ENCODE results near the gene ARHGEF18.

Gene ARHGEF18

GRCh38 chr19:7355871-7356270 lies 7.1 kb downstream of the ARHGEF18 start:
- no peak for TF ChIP-seq CTCF (IDR thresholded peaks at IDR 0.05; ENCODE audit: extremely low read depth, insufficient read depth, missing control alignments)
- DNase-seq (ENCODE audit: low spot score), result peak; percentile 5
- in situ Hi-C loops (cut with MboI; ENCODE audit: low pct_unique_long_range_greater_than_20kb, low sequenced_read_pairs, unreplicated experiment), result loop anchor here (25.0 kb wide), 1 partner anchor 456 kb away; no protein-coding TSS in a partner anchor

DNA sequence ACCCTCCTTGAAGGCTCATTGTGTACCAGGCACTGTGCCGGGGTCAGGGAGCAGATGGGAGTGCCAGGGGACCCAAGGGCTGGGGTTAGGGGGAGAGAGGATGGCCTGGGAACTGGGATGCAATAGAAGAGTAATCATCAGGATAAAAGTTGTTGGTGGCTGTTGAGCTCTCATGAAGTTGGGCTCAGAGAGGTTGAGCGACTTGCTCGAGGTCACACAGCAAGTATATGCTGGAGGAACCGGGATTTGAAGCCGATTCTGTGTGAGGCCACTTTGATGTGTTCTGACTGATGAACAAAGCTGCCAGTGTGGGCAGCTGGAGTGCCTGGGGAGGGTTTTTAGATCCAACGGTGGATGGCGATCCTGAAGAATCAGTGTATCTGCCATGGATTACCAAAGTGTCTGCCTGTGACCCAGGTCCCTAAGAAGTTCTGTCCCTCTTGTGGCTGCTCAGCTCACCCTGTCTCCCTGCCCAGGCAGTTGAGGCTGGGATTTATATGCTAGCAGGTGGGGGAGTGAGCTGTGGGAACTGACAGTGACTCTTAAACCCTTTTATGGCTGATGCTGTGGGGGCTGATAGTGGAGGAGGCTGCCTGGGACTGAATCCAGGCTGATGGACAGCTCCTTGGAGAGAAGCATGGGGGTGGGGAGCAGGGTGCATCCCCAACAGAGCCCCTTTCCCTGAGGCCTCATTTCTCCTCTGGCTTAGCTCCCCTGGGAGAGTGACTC lies 8.3 kb downstream of the ARHGEF18 start:
- DNase-seq (ENCODE audit: low spot score), result no peak
- in situ Hi-C loops (cut with MboI; ENCODE audit: low pct_unique_long_range_greater_than_20kb, low sequenced_read_pairs, unreplicated experiment), result loop anchor here (25.0 kb wide), 1 partner anchor 455 kb away; no protein-coding TSS in a partner anchor
- TF ChIP-seq CTCF (IDR thresholded peaks at IDR 0.05; ENCODE audit: extremely low read depth, insufficient read depth, missing control alignments), result no peak

DNA sequence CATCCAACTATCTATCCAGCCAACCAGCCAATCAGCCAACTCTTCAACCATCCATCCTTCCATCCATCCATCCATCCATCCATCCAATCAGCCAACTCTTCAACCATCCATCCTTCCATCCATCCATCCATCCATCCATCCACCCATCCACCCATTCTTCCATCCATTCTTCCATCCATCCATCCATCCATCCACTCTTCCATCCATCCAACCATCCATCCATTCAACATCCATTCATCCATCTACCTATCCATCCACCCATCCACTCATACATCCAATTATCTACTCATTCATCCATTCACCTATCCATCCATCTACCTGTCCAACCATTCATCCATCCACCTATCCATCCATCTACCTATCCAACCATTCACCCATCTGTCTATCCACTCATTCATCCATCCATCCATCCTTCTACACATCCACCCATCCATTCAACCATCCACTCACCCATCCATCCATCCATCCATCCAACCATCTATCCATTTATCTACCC lies 9.4 kb downstream of the ARHGEF18 start:
- no peak for TF ChIP-seq CTCF (IDR thresholded peaks at IDR 0.05; ENCODE audit: extremely low read depth, insufficient read depth, missing control alignments)
- DNase-seq (ENCODE audit: low spot score), result no peak
- in situ Hi-C loops (cut with MboI; ENCODE audit: low pct_unique_long_range_greater_than_20kb, low sequenced_read_pairs, unreplicated experiment), result loop anchor here (25.0 kb wide), 1 partner anchor 454 kb away; no protein-coding TSS in a partner anchor

DNA sequence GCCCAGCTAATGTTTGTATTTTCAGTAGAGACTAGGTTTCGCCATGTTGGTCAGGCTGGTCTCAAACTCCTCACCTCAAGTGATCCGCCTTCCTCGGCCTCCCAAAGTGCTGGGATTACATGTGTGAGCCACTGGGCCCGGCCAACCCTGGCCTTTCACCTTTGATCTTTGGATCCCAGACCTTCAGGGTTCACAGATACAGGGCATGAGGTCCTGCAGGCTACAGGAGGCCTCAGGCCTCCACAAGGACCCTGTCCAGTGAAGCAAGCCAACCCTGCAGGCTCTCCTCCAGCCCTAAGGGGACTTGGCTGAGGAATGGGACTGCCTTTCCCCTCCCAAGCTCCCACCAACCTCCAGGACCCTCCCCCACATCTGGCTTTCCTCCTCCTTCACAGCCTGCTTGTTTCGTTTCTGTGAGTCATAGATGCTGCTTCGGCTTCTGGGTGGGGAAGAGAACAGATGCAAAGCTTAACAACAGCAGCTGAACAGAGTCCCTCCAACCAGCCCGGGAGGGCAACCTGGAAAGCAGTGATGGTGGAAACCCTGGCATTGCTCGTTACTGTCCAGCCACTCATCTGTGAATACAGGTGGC lies 11.8 kb downstream of the ARHGEF18 start:
- TF ChIP-seq CTCF (IDR thresholded peaks at IDR 0.05; ENCODE audit: extremely low read depth, insufficient read depth, missing control alignments), result no peak
- DNase-seq (ENCODE audit: low spot score), result no peak
- in situ Hi-C loops (cut with MboI; ENCODE audit: low pct_unique_long_range_greater_than_20kb, low sequenced_read_pairs, unreplicated experiment), result loop anchor here (25.0 kb wide), 1 partner anchor 452 kb away; no protein-coding TSS in a partner anchor

DNA sequence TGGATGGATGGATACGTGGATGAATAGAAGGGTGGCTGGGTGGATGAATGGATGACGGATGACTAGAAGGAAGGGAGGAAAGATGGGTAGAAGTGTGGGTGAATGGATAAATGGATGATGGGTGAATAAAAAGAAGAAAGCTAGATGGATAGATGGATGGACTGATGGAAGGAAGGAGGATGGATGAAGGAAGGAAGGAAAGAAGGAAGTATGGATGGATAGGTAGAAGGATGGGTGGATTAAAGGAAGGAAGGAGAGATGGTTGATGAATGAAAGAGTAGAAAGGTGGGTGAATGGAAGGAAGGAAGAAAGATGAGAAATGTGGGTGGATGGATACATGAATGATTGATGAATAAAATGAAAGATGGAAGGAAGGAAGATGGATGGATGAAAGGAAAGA lies 14.5 kb downstream of the ARHGEF18 start:
- TF ChIP-seq CTCF (IDR thresholded peaks at IDR 0.05; ENCODE audit: extremely low read depth, insufficient read depth, missing control alignments), result no peak

GRCh38 chr19:7366701-7367420 lies 18.1 kb downstream of the ARHGEF18 start:
- DNase-seq (ENCODE audit: low spot score), result peak; percentile 74
- TF ChIP-seq CTCF (IDR thresholded peaks at IDR 0.05; ENCODE audit: extremely low read depth, insufficient read depth, missing control alignments), result peak; percentile 70
- in situ Hi-C loops (cut with MboI; ENCODE audit: low pct_unique_long_range_greater_than_20kb, low sequenced_read_pairs, unreplicated experiment), result loop anchor here (25.0 kb wide), 1 partner anchor 445 kb away; no protein-coding TSS in a partner anchor

More for the DNA sequence above, 14.5 kb downstream of the ARHGEF18 start:
- no peak for DNase-seq (ENCODE audit: low spot score)
- in situ Hi-C loops (cut with MboI; ENCODE audit: low pct_unique_long_range_greater_than_20kb, low sequenced_read_pairs, unreplicated experiment), result loop anchor here (25.0 kb wide), 1 partner anchor 449 kb away; no protein-coding TSS in a partner anchor
